ENCODE data around the gene OPRL1.

OPRL1 gene

GRCh38 chr20:64072498-64073063 lies 7.3 kb upstream of the OPRL1 start:
- DNase-seq = no peak

- DNase-seq = no peak
These were observed 6.3 kb upstream of the OPRL1 start for GRCh38 chr20:64073476-64074183.

- DNase-seq = no peak
These were observed 5.6 kb upstream of the OPRL1 start for GRCh38 chr20:64074184-64074789.

GRCh38 chr20:64074963-64075362 lies 4.9 kb upstream of the OPRL1 start:
- DNase-seq = no peak

- DNase-seq = no peak
These were observed 4.3 kb upstream of the OPRL1 start for GRCh38 chr20:64075556-64075955.

- no peak for DNase-seq
These were observed 3.6 kb upstream of the OPRL1 start for GRCh38 chr20:64076061-64076997.

GRCh38 chr20:64077094-64077493 lies 2.8 kb upstream of the OPRL1 start:
- DNase-seq = no peak

GRCh38 chr20:64077541-64077875 lies 2.4 kb upstream of the OPRL1 start:
- no peak for DNase-seq

- DNase-seq = peak; percentile 88
These were observed 1.9 kb upstream of the OPRL1 start for GRCh38 chr20:64077876-64078551.

- DNase-seq = no peak
These were observed 979 bp upstream of the OPRL1 start for GRCh38 chr20:64078934-64079272.

GRCh38 chr20:64079273-64080012 lies 439 bp upstream of the OPRL1 start, which contains the start of gene RGS19:
Gene RGS19, minus strand, starts transcription at chr20:64079518. Its CDS starts 2,632 bp downstream, at chr20:64076886.
- DNase-seq = peak; percentile 71

GRCh38 chr20:64080813-64081623 lies 1.1 kb downstream of the OPRL1 start:
- DNase-seq = no peak

- no peak for DNase-seq
These were observed 1.7 kb downstream of the OPRL1 start for GRCh38 chr20:64081624-64081964.

GRCh38 chr20:64082126-64082731 lies 2.3 kb downstream of the OPRL1 start:
- no peak for DNase-seq

GRCh38 chr20:64082820-64083377 lies 3.0 kb downstream of the OPRL1 start:
- DNase-seq = no peak

GRCh38 chr20:64083378-64083803 lies 3.5 kb downstream of the OPRL1 start:
- DNase-seq = peak; percentile 74

- DNase-seq = no peak
These were observed 4.2 kb downstream of the OPRL1 start, which contains the start of gene LKAAEAR1 for GRCh38 chr20:64083804-64084684. Gene LKAAEAR1, minus strand, starts transcription at chr20:64084398. Its CDS starts 179 bp downstream, at chr20:64084219.

GRCh38 chr20:64084685-64085152 lies 4.8 kb downstream of the OPRL1 start:
- DNase-seq = peak; percentile 66

- no peak for DNase-seq
These were observed 6.9 kb downstream of the OPRL1 start for GRCh38 chr20:64086801-64087200.

Data from DMS79 treated with DMSO at 0.1 percent for 48 hours (cell line).